Activated CD8-positive, alpha-beta memory T cell treated with anti-CD3 and anti-CD28 coated beads, Interleukin-2, amount 50 U/mL, for 1 hour (primary cell): ENCODE data around the gene SF3B4.
"Not testable (repeated sequence)": the region's sequence is repeated elsewhere in the genome, so short reads cannot be mapped to it uniquely, and the experiment has no call there.

Experiments
- DNase-seq: peaks from one replicate; pipeline ENCODE4 v3.0.0-alpha.2; 2020; ENCODE audit errors: extremely low read depth

The SF3B4 gene

GRCh38 chr1:149927563-149928400 is at the start of gene SF3B4:
SF3B4 (minus strand) TSS chr1:149927803; CDS start chr1:149927759, 44 bp downstream.
- peak; percentile 80 for DNase-seq

GRCh38 chr1:149977345-149977744 is 49.7 kb upstream of the SF3B4 start:
- no peak for DNase-seq

- DNase-seq: no peak
Observed at GRCh38 chr1:149972547-149972946, 44.9 kb upstream of the SF3B4 start.

GRCh38 chr1:149967646-149968045 is 40.0 kb upstream of the SF3B4 start:
- no peak for DNase-seq

GRCh38 chr1:149967041-149967440 is 39.4 kb upstream of the SF3B4 start:
- no peak for DNase-seq

GRCh38 chr1:149966405-149966804 is 38.8 kb upstream of the SF3B4 start:
- no peak for DNase-seq

- no peak for DNase-seq
Observed at GRCh38 chr1:149965440-149965839, 37.8 kb upstream of the SF3B4 start.

GRCh38 chr1:149963358-149963757 is 35.8 kb upstream of the SF3B4 start:
- no peak for DNase-seq

- DNase-seq: no peak
Observed at GRCh38 chr1:149962736-149963135, 35.1 kb upstream of the SF3B4 start.

GRCh38 chr1:149962039-149962647 is 34.5 kb upstream of the SF3B4 start:
- peak; percentile 2 for DNase-seq

GRCh38 chr1:149957548-149957947 is 29.9 kb upstream of the SF3B4 start:
- not testable (repeated sequence) for DNase-seq

- DNase-seq: no peak
Observed at GRCh38 chr1:149949911-149950310, 22.3 kb upstream of the SF3B4 start.

- DNase-seq: no peak
Observed at GRCh38 chr1:149945206-149945605, 17.6 kb upstream of the SF3B4 start.

- DNase-seq: no peak
Observed at GRCh38 chr1:149942885-149943284, 15.3 kb upstream of the SF3B4 start.

GRCh38 chr1:149942207-149942606 is 14.6 kb upstream of the SF3B4 start:
- DNase-seq: no peak

- no peak for DNase-seq
Observed at GRCh38 chr1:149940427-149940826, 12.8 kb upstream of the SF3B4 start.

GRCh38 chr1:149938668-149939003 is 11.0 kb upstream of the SF3B4 start:
- DNase-seq: not testable (repeated sequence)

- no peak for DNase-seq
Observed at GRCh38 chr1:149937759-149938158, 10.2 kb upstream of the SF3B4 start.

GRCh38 chr1:149936992-149937705 is 9.5 kb upstream of the SF3B4 start:
- DNase-seq: no peak

GRCh38 chr1:149936170-149936991 is 8.8 kb upstream of the SF3B4 start, which contains the start of gene MTMR11:
MTMR11 (minus strand) TSS chr1:149936879; CDS start chr1:149936647, 232 bp downstream.
- no peak for DNase-seq

GRCh38 chr1:149934356-149934755 is 6.8 kb upstream of the SF3B4 start:
- DNase-seq: no peak

- DNase-seq: no peak
Observed at GRCh38 chr1:149933208-149933607, 5.6 kb upstream of the SF3B4 start.
